Keratinocyte (primary cell): Measurements from ENCODE around the gene CABLES2. TPM values are rescaled to one million over a fixed set of nuclear protein-coding genes. Genes with fewer than 3 reads are reported as not detected.

ENCODE experiments used
- DNase-seq: peaks from one replicate; pipeline ENCODE4 v3.0.0-alpha.2; 2011; ENCODE audit warnings: low read depth, missing footprints, low spot score
- FAIRE-seq: peaks from 2 replicates; lab custom pipeline; 2011; peaks lifted over from hg19 to GRCh38; lab: Jason Lieb, UNC
- H2AFZ ChIP-seq: 2 replicates; pipeline ENCODE4 v1.6.0; 2012; ENCODE audit warnings: low read length, control low read depth, inconsistent platforms; ENCODE audit not compliant: control insufficient read depth
- H3K27ac ChIP-seq: 2 replicates; pipeline ENCODE4 v1.5.1; 2011; ENCODE audit warnings: low read length; ENCODE audit not compliant: control insufficient read depth, insufficient read depth
- H3K27me3 ChIP-seq: 3 replicates; pipeline ENCODE4 v1.6.0; 2011; ENCODE audit warnings: low read length; ENCODE audit not compliant: control insufficient read depth, insufficient read depth; ENCODE audit errors: extremely low read depth
- H3K36me3 ChIP-seq, 2 experiments: 2 replicates in 1 of 2; 3 replicates in 1 of 2; pipeline ENCODE4 v1.5.1; 2011; ENCODE audit warnings: low read length in 2 of 2, mild to moderate bottlenecking in 1 of 2; ENCODE audit not compliant: control insufficient read depth in 2 of 2, insufficient read depth in 2 of 2; ENCODE audit errors: extremely low read depth in 1 of 2
- H3K4me1 ChIP-seq: 3 replicates; pipeline ENCODE4 v1.5.1; 2011; ENCODE audit warnings: low read length; ENCODE audit not compliant: control insufficient read depth, insufficient read depth; ENCODE audit errors: extremely low read depth
- H3K4me2 ChIP-seq: 3 replicates; pipeline ENCODE4 v1.6.0; 2011; ENCODE audit warnings: low read depth, low read length; ENCODE audit not compliant: control insufficient read depth, insufficient read depth; ENCODE audit errors: extremely low read depth
- H3K4me3 ChIP-seq, 3 experiments: fragments of 200-600 bp in 1 of 3; sonication (generic) in 1 of 3; 2 replicates in 2 of 3; 3 replicates in 1 of 3; pipeline ENCODE4 v1.5.1; 2011 to 2016; ENCODE audit warnings: low read length in 3 of 3, mild to moderate bottlenecking in 3 of 3, control low read depth in 2 of 3, inconsistent platforms in 1 of 3, low read depth in 1 of 3, mixed read lengths in 1 of 3, mixed run types in 1 of 3, moderate library complexity in 1 of 3; ENCODE audit not compliant: control insufficient read depth in 2 of 3, insufficient read depth in 2 of 3; ENCODE audit errors: extremely low read depth in 1 of 3
- H3K79me2 ChIP-seq: 2 replicates; pipeline ENCODE4 v1.6.0; 2012; ENCODE audit warnings: low read length; ENCODE audit not compliant: control insufficient read depth, insufficient read depth
- H3K9ac ChIP-seq: 3 replicates; pipeline ENCODE4 v1.6.0; 2011; ENCODE audit warnings: low read length; ENCODE audit not compliant: control insufficient read depth, insufficient read depth; ENCODE audit errors: extremely low read depth
- H3K9me1 ChIP-seq: 3 replicates; pipeline ENCODE4 v1.6.0; 2011; ENCODE audit warnings: low read length; ENCODE audit not compliant: control insufficient read depth, insufficient read depth; ENCODE audit errors: extremely low read depth
- H3K9me3 ChIP-seq: 2 replicates; pipeline ENCODE4 v1.5.1; 2012; ENCODE audit warnings: low read depth, low read length; ENCODE audit not compliant: control insufficient read depth
- H4K20me1 ChIP-seq: 3 replicates; pipeline ENCODE4 v1.6.0; 2011; ENCODE audit warnings: low read length; ENCODE audit not compliant: control insufficient read depth, insufficient read depth; ENCODE audit errors: extremely low read depth
- CTCF ChIP-seq, 3 experiments: IDR thresholded peaks in 1 of 3; conservative IDR thresholded peaks in 1 of 3; optimal IDR thresholded peaks in 1 of 3; 2 replicates in 2 of 3; 3 replicates in 1 of 3; pipeline versions ENCODE3 to v1.5.1; 2011; ENCODE audit warnings: low read length in 3 of 3, mild to moderate bottlenecking in 3 of 3, moderate library complexity in 2 of 3, control low read depth in 1 of 3, inconsistent platforms in 1 of 3; ENCODE audit not compliant: insufficient read depth in 2 of 3; ENCODE audit errors: extremely low read depth in 1 of 3
- EZH2 ChIP-seq: IDR thresholded peaks from one replicate; pipeline ENCODE4 v1.6.1; 2012; ENCODE audit warnings: inconsistent platforms, mild to moderate bottlenecking, low read length, moderate library complexity
- dilution Hi-C: fragments of 300-500 bp; cut with MboI; formaldehyde crosslinking; loops from one replicate; pipeline ENCODE4 v1.7.0; 2020; ENCODE audit warnings: low sequenced_read_pairs; ENCODE audit not compliant: extremely low pct_ligation_motif_present
- polyA plus RNA-seq, 5 experiments: library from polyadenylated mRNA; depleted of rRNA in 3 of 5; stranded (reverse) in 3 of 5; stranded (forward) in 1 of 5; unstranded in 1 of 5; fragments of >200 nt; gene quantifications; 1 replicate in 1 of 5; 2 replicates in 3 of 5; 3 replicates in 1 of 5; pipeline versions ENCODE4 v1.2.1 to v1.2.3, GENCODE V29; 2011 to 2012; ENCODE audit warnings: missing spikeins in 2 of 5, low read depth in 1 of 5, low replicate concordance in 1 of 5

Gene CABLES2
- polyA plus RNA-seq, 1 donor (not counting 4 experiments of a cell fraction or from before 2014, with no cell fraction given): 2.2 TPM

DNA sequence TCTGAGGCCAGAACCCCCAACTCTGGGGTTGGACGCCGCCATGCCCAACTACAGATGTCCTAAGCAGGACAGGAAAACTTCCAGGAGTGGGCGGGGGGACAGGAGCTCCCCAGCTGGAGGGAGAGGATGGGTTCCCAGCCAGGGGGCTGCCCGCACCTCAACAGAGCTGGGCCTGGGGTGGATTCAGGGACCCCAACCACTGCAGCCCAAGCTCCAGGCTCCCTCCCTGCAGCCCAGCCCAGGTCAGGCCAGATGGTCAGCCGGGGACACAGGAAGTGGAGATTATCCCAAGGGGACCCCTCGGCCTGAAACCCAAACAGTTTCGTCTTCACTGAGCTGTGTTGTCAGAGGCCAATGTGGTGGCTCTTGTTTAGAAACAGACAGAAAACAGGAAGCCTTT, 49.4 kb downstream of the CABLES2 start:
- FAIRE-seq (no peak), DNase-seq (no peak)
- H4K20me1 ChIP-seq: peaks cover 20% of the 10 kb centered on the region
- no peaks in the 10 kb centered on the region for H3K27me3 ChIP-seq
- no peak for TF ChIP-seq CTCF (optimal IDR thresholded peaks at IDR 0.05 in 1 of 3, IDR thresholded peaks at IDR 0.05 in 1 of 3, conservative IDR thresholded peaks at IDR 0.05 in 1 of 3; ENCODE audit: extremely low read depth in 1 of 3, insufficient read depth in 2 of 3, low read length in 3 of 3)
- TF ChIP-seq EZH2: no peak
- no peaks in the 10 kb centered on the region for H3K9me3 ChIP-seq
- no peak overlapping the region for H2AFZ ChIP-seq
- dilution Hi-C loops: no loop called here
- no peaks in the 10 kb centered on the region for H3K9me1 ChIP-seq
- peaks cover 66% of the 10 kb centered on the region for H3K79me2 ChIP-seq
- peaks cover 83% of the 10 kb centered on the region for H3K4me1 ChIP-seq
- no peak overlapping the region for H3K4me3 ChIP-seq
- no peak overlapping the region for H3K4me2 ChIP-seq
- peaks cover 10 to 18% of the 10 kb centered on the region in 2 experiments for H3K36me3 ChIP-seq
- H3K27ac ChIP-seq: no peak overlapping the region
- no peak overlapping the region for H3K9ac ChIP-seq

- Histone ChIP-seq H3K79me2 (peaks cover 63% of the 10 kb centered on the region), H2AFZ (no peak overlapping the region), H3K4me2 (peak overlapping the region; percentile 45), H3K9me3 (no peaks in the 10 kb centered on the region), H3K4me1 (peaks cover 83% of the 10 kb centered on the region), H3K36me3 (peaks cover 7 to 21% of the 10 kb centered on the region in 2 experiments), H3K9ac (no peak overlapping the region), H3K9me1 (no peaks in the 10 kb centered on the region), H4K20me1 (peaks cover 16% of the 10 kb centered on the region), H3K27me3 (no peaks in the 10 kb centered on the region), H3K27ac (no peak overlapping the region), H3K4me3 (no peak overlapping the region)
- FAIRE-seq (no peak), DNase-seq (no peak)
- dilution Hi-C loops: no loop called here
- TF ChIP-seq CTCF (optimal IDR thresholded peaks at IDR 0.05 in 1 of 3, IDR thresholded peaks at IDR 0.05 in 1 of 3, conservative IDR thresholded peaks at IDR 0.05 in 1 of 3; ENCODE audit: extremely low read depth in 1 of 3, insufficient read depth in 2 of 3, low read length in 3 of 3) (no peak), EZH2 (no peak)
Measured at GRCh38 chr20:62357187-62357667, 49.9 kb downstream of the CABLES2 start.
